ENCODE measurements around the gene ADAMTS17. TPM values are rescaled to one million over a fixed set of nuclear protein-coding genes. Genes with fewer than 3 reads are reported as not detected.

ADAMTS17 gene
- total RNA-seq, 1 donor from 2014 or later = 1.5 TPM

DNA sequence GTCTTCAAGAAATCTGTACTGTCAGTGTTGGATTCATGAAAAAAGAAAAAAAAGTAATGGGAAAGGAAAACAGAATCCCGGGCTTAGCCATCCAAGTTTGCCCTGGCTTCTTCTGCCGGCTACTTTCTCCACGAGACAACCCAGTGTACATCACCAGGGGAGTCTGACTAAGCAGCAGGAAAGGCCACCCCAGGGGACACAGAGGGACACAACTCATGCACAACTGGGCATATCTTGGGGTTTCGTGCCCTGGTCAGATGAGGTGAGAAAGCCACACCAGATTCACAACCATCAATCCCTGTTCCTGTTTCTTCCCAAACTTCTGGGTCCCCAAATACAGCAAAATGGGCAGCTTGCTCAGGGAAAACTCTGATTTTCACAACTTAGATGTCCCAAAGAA lies 33.2 kb downstream of the ADAMTS17 start:
- Mint-ChIP-seq H3K9me3 (peaks cover 13% of the 10 kb centered on the region), H3K4me3 (no peak overlapping the region), H3K36me3 (no peaks in the 10 kb centered on the region), H3K27ac (no peak overlapping the region), H3K4me1 (peaks cover 28% of the 10 kb centered on the region), H3K27me3 (ENCODE audit: insufficient read depth, low read depth) (no peaks in the 10 kb centered on the region)
- no peaks in the 10 kb centered on the region for H3K27me3 ChIP-seq
- no peaks in the 10 kb centered on the region for H3K79me2 ChIP-seq (ENCODE audit: low read depth)
- H2AFZ ChIP-seq (replicated peaks) = no peak overlapping the region
- no peak for TF ChIP-seq EZH2 (IDR thresholded peaks at IDR 0.05)
- TF ChIP-seq, protein P1, sequence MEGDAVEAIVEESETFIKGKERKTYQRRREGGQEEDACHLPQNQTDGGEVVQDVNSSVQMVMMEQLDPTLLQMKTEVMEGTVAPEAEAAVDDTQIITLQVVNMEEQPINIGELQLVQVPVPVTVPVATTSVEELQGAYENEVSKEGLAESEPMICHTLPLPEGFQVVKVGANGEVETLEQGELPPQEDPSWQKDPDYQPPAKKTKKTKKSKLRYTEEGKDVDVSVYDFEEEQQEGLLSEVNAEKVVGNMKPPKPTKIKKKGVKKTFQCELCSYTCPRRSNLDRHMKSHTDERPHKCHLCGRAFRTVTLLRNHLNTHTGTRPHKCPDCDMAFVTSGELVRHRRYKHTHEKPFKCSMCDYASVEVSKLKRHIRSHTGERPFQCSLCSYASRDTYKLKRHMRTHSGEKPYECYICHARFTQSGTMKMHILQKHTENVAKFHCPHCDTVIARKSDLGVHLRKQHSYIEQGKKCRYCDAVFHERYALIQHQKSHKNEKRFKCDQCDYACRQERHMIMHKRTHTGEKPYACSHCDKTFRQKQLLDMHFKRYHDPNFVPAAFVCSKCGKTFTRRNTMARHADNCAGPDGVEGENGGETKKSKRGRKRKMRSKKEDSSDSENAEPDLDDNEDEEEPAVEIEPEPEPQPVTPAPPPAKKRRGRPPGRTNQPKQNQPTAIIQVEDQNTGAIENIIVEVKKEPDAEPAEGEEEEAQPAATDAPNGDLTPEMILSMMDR (IDR thresholded peaks at IDR 0.05) = no peak
- TF ChIP-seq EZH2phosphoT487 (IDR thresholded peaks at IDR 0.05) = no peak
- peaks cover 17% of the 10 kb centered on the region for H3K4me1 ChIP-seq
- H3K9ac ChIP-seq = no peak overlapping the region
- H4K20me1 ChIP-seq (ENCODE audit: low read depth) = no peaks in the 10 kb centered on the region
- DNase-seq (ENCODE audit: low spot score) = no peak
- H3K36me3 ChIP-seq = no peaks in the 10 kb centered on the region
- peaks cover 11% of the 10 kb centered on the region for H3K9me3 ChIP-seq (ENCODE audit: low read depth)
- H3K27ac ChIP-seq = no peak overlapping the region
- H3K4me2 ChIP-seq = no peak overlapping the region
- H3F3A ChIP-seq (ENCODE audit: low read depth) = no peaks in the 10 kb centered on the region
- H3K4me3 ChIP-seq = no peak overlapping the region

DNA sequence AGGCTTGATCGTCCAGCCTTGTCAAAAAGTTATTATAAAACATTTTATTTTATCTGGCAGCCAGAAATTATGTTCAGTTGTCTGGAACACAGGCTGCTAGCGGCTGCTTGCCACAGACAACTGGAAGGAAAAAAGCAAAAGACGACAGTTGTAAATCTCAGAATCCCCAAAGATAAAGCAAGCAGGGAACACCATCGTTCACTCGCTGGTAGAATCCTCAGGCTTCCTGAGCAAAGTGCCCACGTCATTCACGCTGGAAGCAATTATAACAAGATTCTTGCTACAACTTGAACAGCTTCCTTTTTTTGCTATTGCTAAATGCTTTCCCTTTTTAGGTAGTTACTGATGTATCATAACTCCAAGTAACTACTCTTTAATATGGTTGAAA lies 33.6 kb downstream of the ADAMTS17 start:
- Histone ChIP-seq H3K4me3 (no peak overlapping the region), H2AFZ (replicated peaks) (no peak overlapping the region), H3K9ac (no peak overlapping the region), H3K79me2 (ENCODE audit: low read depth) (no peaks in the 10 kb centered on the region), H3K4me1 (peaks cover 17% of the 10 kb centered on the region), H3K4me2 (no peak overlapping the region), H3K27ac (no peak overlapping the region), H3K27me3 (no peaks in the 10 kb centered on the region), H3K9me3 (ENCODE audit: low read depth) (peaks cover 11% of the 10 kb centered on the region), H4K20me1 (ENCODE audit: low read depth) (no peaks in the 10 kb centered on the region), H3F3A (ENCODE audit: low read depth) (no peaks in the 10 kb centered on the region), H3K36me3 (no peaks in the 10 kb centered on the region)
- TF ChIP-seq EZH2 (IDR thresholded peaks at IDR 0.05) (no peak), EZH2phosphoT487 (IDR thresholded peaks at IDR 0.05) (no peak)
- TF ChIP-seq, protein P1 (IDR thresholded peaks at IDR 0.05) = no peak
- Mint-ChIP-seq H3K27me3 (ENCODE audit: insufficient read depth, low read depth) (no peaks in the 10 kb centered on the region), H3K9me3 (peaks cover 13% of the 10 kb centered on the region), H3K4me3 (no peak overlapping the region), H3K4me1 (peaks cover 28% of the 10 kb centered on the region), H3K36me3 (no peaks in the 10 kb centered on the region), H3K27ac (no peak overlapping the region)
- DNase-seq (ENCODE audit: low spot score) = no peak

DNA sequence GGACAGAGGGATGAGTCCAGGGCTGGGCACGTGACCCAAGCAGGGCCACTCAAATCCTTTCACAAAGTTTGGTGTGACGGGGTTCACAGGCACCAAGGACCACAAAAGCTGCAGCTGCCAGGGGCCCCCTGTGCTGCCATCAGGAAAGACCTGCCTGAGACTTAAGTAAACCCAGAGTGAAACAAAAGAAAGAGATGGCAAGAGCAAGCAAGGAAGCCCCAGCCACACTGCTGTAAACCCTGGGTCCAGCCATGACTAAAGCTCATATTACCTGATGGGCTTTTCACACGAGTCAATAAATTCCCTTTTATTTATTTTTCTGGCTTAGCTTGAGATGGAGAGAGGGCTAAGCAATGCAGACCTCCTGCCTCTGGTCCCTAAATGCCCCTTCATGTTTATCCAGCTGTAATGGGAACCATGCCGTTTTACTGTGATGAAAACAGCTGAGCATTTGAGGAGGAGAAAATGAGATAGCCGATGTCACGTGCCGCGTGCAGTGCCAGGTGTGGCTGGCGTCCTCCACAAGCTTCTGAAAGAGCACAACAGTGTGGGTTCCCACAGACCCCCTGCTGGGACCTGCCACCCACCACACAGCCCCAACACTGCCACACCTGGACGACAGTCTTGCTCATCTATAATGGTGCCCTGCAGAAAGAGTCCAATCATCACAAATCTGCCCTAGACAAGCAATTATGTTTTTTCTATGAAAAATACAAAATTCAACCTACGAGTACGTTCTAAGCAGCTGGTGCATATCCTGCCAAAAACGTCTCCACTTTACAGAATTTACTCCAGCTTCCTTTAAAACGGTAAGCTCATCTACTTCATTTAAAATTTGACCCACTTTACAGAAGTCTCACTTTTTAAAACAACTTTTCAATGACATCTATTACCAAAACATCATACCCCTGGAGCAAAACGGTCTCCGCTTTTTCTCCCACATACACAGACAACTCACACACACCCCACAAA lies 34.2 kb downstream of the ADAMTS17 start:
- Mint-ChIP-seq H3K27me3 (ENCODE audit: insufficient read depth, low read depth) (no peaks in the 10 kb centered on the region), H3K27ac (peak overlapping the region; percentile 78), H3K9me3 (peaks cover 12% of the 10 kb centered on the region), H3K4me1 (peaks cover 28% of the 10 kb centered on the region), H3K36me3 (no peaks in the 10 kb centered on the region), H3K4me3 (no peak overlapping the region)
- H3K27ac ChIP-seq = no peak overlapping the region
- no peak for DNase-seq (ENCODE audit: low spot score)
- H3K9ac ChIP-seq = no peak overlapping the region
- H3K27me3 ChIP-seq = no peaks in the 10 kb centered on the region
- peaks cover 6% of the 10 kb centered on the region for H3K9me3 ChIP-seq (ENCODE audit: low read depth)
- no peak for TF ChIP-seq EZH2 (IDR thresholded peaks at IDR 0.05)
- peaks cover 17% of the 10 kb centered on the region for H3K4me1 ChIP-seq
- H2AFZ ChIP-seq (replicated peaks) = no peak overlapping the region
- no peaks in the 10 kb centered on the region for H3F3A ChIP-seq (ENCODE audit: low read depth)
- H4K20me1 ChIP-seq (ENCODE audit: low read depth) = no peaks in the 10 kb centered on the region
- no peak overlapping the region for H3K4me3 ChIP-seq
- no peaks in the 10 kb centered on the region for H3K36me3 ChIP-seq
- H3K79me2 ChIP-seq (ENCODE audit: low read depth) = no peaks in the 10 kb centered on the region
- H3K4me2 ChIP-seq = no peak overlapping the region

DNA sequence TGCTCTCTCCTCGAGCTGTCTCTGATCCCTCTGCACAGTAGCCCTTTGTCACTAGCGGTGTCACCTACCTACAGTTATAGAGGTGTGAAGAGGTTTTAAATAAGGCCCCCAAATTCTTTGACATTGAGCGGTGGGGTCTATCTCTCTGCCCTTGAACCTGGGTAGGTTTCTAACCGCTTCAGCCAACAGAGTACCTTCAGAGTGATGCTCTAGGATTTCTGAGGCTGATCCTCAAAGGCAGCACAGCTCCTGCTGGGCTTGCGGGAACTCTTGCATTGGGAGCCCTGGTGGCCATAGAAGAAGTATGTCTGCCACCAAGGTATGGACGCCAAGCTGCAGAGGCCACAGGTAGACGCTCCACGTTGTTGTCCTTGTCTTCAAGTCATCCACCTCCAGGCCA lies 35.7 kb downstream of the ADAMTS17 start:
- Histone ChIP-seq H3K4me3 (no peak overlapping the region), H3K9me3 (ENCODE audit: low read depth) (no peaks in the 10 kb centered on the region), H2AFZ (replicated peaks) (no peak overlapping the region), H3K4me2 (no peak overlapping the region), H3K79me2 (ENCODE audit: low read depth) (no peaks in the 10 kb centered on the region), H3K27me3 (no peaks in the 10 kb centered on the region), H4K20me1 (ENCODE audit: low read depth) (no peaks in the 10 kb centered on the region), H3K9ac (no peak overlapping the region), H3K27ac (no peak overlapping the region), H3K4me1 (peaks cover 15% of the 10 kb centered on the region), H3K36me3 (no peaks in the 10 kb centered on the region), H3F3A (ENCODE audit: low read depth) (no peaks in the 10 kb centered on the region)
- Mint-ChIP-seq H3K27ac (no peak overlapping the region), H3K36me3 (no peaks in the 10 kb centered on the region), H3K9me3 (peaks cover 9% of the 10 kb centered on the region), H3K4me3 (no peak overlapping the region), H3K4me1 (peaks cover 22% of the 10 kb centered on the region), H3K27me3 (ENCODE audit: insufficient read depth, low read depth) (no peaks in the 10 kb centered on the region)
- TF ChIP-seq, protein P1 (IDR thresholded peaks at IDR 0.05) = no peak
- TF ChIP-seq EZH2 (IDR thresholded peaks at IDR 0.05) (no peak), EZH2phosphoT487 (IDR thresholded peaks at IDR 0.05) (no peak)
- DNase-seq (ENCODE audit: low spot score) = no peak

Measured in neural progenitor cell (in vitro differentiated cells).